Esophagus squamous epithelium (tissue), 4 donors: ENCODE data around the gene HERC2.
"Not testable (repeated sequence)": the region's sequence is repeated elsewhere in the genome, so short reads cannot be mapped to it uniquely, and the experiment has no call there.

Experiments used
- POLR2A ChIP-seq, 4 donors: fragments of 450-650 bp; IDR thresholded peaks; one replicate each; pipeline ENCODE4 v1.6.1; 2017; ENCODE audit warnings: antibody characterized with exemption in 4 of 4, mild to moderate bottlenecking in 4 of 4, moderate library complexity in 3 of 4
- TF ChIP-seq, protein P1 (sequence below), 6 experiments: fragments of 450-650 bp in 4 of 6; fragments of 200-600 bp in 2 of 6; sonication (generic) in 2 of 6; IDR thresholded peaks; one replicate each; pipeline ENCODE4 v1.5.1; 2016 to 2019; ENCODE audit warnings: antibody characterized with exemption in 6 of 6, mild to moderate bottlenecking in 4 of 6, moderate library complexity in 4 of 6

DNA sequence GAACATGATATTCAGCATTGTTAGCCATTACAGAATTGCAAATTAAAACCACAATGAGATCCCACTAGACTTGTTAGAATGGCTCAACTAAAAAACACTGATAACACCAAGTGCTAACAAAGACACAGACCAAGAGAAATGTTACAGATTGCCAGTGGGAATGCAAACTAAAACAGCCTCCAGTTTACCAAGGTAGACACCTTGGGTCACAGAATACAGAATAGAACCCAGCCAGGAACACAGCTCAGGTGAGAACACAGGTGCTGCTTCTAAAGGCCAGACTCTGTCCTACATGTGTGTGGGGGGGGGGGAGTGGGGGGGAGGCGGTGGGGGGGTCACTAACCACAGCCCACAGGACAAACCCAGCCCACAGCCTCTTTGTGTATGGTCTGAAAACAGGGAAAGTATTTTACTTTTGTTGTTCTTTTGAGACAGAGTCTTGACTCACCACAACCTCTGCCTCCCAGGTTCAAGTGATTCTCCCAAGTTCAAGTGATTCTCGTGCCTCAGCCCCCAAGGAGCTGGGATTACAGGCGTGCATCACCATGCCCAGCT lies 26.9 kb downstream of the HERC2 start:
- TF ChIP-seq, protein P1, sequence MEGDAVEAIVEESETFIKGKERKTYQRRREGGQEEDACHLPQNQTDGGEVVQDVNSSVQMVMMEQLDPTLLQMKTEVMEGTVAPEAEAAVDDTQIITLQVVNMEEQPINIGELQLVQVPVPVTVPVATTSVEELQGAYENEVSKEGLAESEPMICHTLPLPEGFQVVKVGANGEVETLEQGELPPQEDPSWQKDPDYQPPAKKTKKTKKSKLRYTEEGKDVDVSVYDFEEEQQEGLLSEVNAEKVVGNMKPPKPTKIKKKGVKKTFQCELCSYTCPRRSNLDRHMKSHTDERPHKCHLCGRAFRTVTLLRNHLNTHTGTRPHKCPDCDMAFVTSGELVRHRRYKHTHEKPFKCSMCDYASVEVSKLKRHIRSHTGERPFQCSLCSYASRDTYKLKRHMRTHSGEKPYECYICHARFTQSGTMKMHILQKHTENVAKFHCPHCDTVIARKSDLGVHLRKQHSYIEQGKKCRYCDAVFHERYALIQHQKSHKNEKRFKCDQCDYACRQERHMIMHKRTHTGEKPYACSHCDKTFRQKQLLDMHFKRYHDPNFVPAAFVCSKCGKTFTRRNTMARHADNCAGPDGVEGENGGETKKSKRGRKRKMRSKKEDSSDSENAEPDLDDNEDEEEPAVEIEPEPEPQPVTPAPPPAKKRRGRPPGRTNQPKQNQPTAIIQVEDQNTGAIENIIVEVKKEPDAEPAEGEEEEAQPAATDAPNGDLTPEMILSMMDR (IDR thresholded peaks at IDR 0.05) = not testable (repeated sequence)
- not testable (repeated sequence) for TF ChIP-seq POLR2A (IDR thresholded peaks at IDR 0.05)
